HepG2 (cell line): ENCODE measurements around the gene VPS11. TPM values are rescaled to one million over a fixed set of nuclear protein-coding genes. Genes with fewer than 3 reads are reported as not detected.

ENCODE experiments used
- ATAC-seq: fragments of 200-7000 bp; cut with Tn5 transposase; 3 replicates; pipeline ENCODE4 v1.9.1; 2020; ENCODE audit warnings: mild to moderate bottlenecking, moderate library complexity
- BruUV-seq: library from RNA; stranded (reverse); fragments of 400-500 nt; replicated peaks from 2 replicates; lab custom pipeline; 2021; lab: Mats Ljungman, UMichigan
- CTCF ChIA-PET: fragments of 300-600 bp; formaldehyde crosslinking; extraction: SDS; loops from one replicate; lab custom pipeline; 2021; ENCODE audit warnings: low total read pairs, inconsistent platforms, low intra/inter-chr PET ratio; lab: Yijun Ruan, JAX
- POLR2A ChIA-PET: fragments of 350-600 bp; sonication (Branson Sonifier 250); formaldehyde crosslinking; loops from one replicate; lab custom pipeline; 2020; ENCODE audit warnings: antibody characterized with exemption, inconsistent platforms; lab: Yijun Ruan, JAX
- DNase-seq: peaks from one replicate; pipeline ENCODE4 v3.0.0-alpha.2; 2015; ENCODE audit warnings: low spot score
- FAIRE-seq: peaks from 3 replicates; lab custom pipeline; 2011; peaks lifted over from hg19 to GRCh38; lab: Jason Lieb, UNC
- H2AFZ ChIP-seq: one replicate; pipeline ENCODE4 v1.6.1; 2011; ENCODE audit warnings: low read length, inconsistent platforms
- H3K27ac ChIP-seq: fragments of 300-600 bp; 3 replicates; pipeline ENCODE4 v1.8.0; 2011; ENCODE audit warnings: mixed run types, mild to moderate bottlenecking, mixed read lengths, low read length, inconsistent platforms; ENCODE audit not compliant: insufficient read depth; ENCODE audit errors: extremely low read length
- H3K27me3 ChIP-seq, 2 experiments: fragments of 200-600 bp in 1 of 2; 2 replicates in 1 of 2; 3 replicates in 1 of 2; pipeline versions ENCODE4 v1.6.0 to v1.8.0; 2011; ENCODE audit warnings: low read length in 2 of 2, mild to moderate bottlenecking in 2 of 2, moderate library complexity in 2 of 2, inconsistent platforms in 1 of 2; ENCODE audit not compliant: insufficient read depth in 2 of 2, control insufficient read depth in 1 of 2
- H3K36me3 ChIP-seq, 2 experiments: fragments of 200-600 bp in 1 of 2; replicated peaks in 1 of 2; 2 replicates in 1 of 2; 3 replicates in 1 of 2; pipeline versions ENCODE4 v1.5.1 to v1.8.0; 2011; ENCODE audit warnings: low read length in 2 of 2, inconsistent platforms in 1 of 2; ENCODE audit not compliant: insufficient read depth in 2 of 2, control insufficient read depth in 1 of 2
- H3K4me1 ChIP-seq: 2 replicates; pipeline ENCODE4 v1.5.1; 2012; ENCODE audit warnings: low read length, inconsistent platforms; ENCODE audit not compliant: insufficient read depth
- H3K4me2 ChIP-seq: 2 replicates; pipeline ENCODE4 v1.6.0; 2011; ENCODE audit warnings: low read depth, low read length, inconsistent platforms
- H3K4me3 ChIP-seq, 3 experiments: fragments of 200-600 bp in 1 of 3; sonication (generic), shearing (Covaris generic) in 1 of 3; replicated peaks in 1 of 3; 2 replicates each; pipeline ENCODE4 v1.5.1; 2011 to 2016; ENCODE audit warnings: low read length in 3 of 3, inconsistent platforms in 2 of 3, low read depth in 2 of 3, mild to moderate bottlenecking in 2 of 3, control low read depth in 1 of 3, mixed read lengths in 1 of 3; ENCODE audit not compliant: insufficient read depth in 1 of 3
- H3K79me2 ChIP-seq: one replicate; pipeline ENCODE4 v1.6.1; 2011; ENCODE audit warnings: low read length, inconsistent platforms; ENCODE audit not compliant: insufficient read depth
- H3K9ac ChIP-seq: 2 replicates; pipeline ENCODE4 v1.6.0; 2011; ENCODE audit warnings: mild to moderate bottlenecking, low read depth, low read length, inconsistent platforms; ENCODE audit not compliant: insufficient read depth
- H3K9me3 ChIP-seq: 2 replicates; pipeline ENCODE4 v1.5.1; 2012; ENCODE audit warnings: mild to moderate bottlenecking, low read length
- H4K20me1 ChIP-seq: 2 replicates; pipeline ENCODE4 v1.6.0; 2011; ENCODE audit warnings: inconsistent platforms, mild to moderate bottlenecking, low read length, moderate library complexity; ENCODE audit not compliant: insufficient read depth
- MAFF ChIP-seq: IDR thresholded peaks from 2 replicates; pipeline ENCODE4 v1.6.1; 2011; ENCODE audit warnings: low read depth, low read length, improper control_type of control experiment
- SMAD1 ChIP-seq: sonication (generic); formaldehyde crosslinking; IDR thresholded peaks from 2 replicates; pipeline ENCODE4 v1.4.0; 2020; ENCODE audit warnings: missing genetic modification reagents, low read depth, mild to moderate bottlenecking, borderline replicate concordance
- SRY ChIP-seq: sonication (generic); formaldehyde crosslinking; IDR thresholded peaks from 2 replicates; pipeline ENCODE4 v1.8.0; 2022; ENCODE audit warnings: mild to moderate bottlenecking, missing genetic modification reagents
- TCF12 ChIP-seq, 2 experiments: fragments of 450-650 bp in 1 of 2; sonication (generic) in 1 of 2; formaldehyde crosslinking in 1 of 2; IDR thresholded peaks; 2 replicates each; pipeline versions ENCODE4 v1.6.1 to v1.8.0; 2017 to 2022; ENCODE audit warnings: antibody characterized with exemption in 1 of 2, mild to moderate bottlenecking in 1 of 2, missing genetic modification reagents in 1 of 2, moderate library complexity in 1 of 2
- ZNF318 ChIP-seq: sonication (generic); formaldehyde crosslinking; IDR thresholded peaks from 2 replicates; pipeline ENCODE4 v1.4.0; 2020; ENCODE audit warnings: mild to moderate bottlenecking, missing genetic modification reagents
- ZNF335 ChIP-seq: sonication (generic); formaldehyde crosslinking; IDR thresholded peaks from 2 replicates; pipeline ENCODE4 v1.4.0; 2020; ENCODE audit warnings: missing genetic modification reagents
- WGBS: methylation state at CpG from one replicate; pipeline ENCODE4 v1.1.6; 2017; ENCODE audit warnings: low lambda C conversion rate; 5-methylcytosine and 5-hydroxymethylcytosine counted together
- in situ Hi-C: cut with HindIII; loops from 2 replicates; pipeline ENCODE4 v1.10.0; 2017; ENCODE audit warnings: low pct_unique_long_range_greater_than_20kb; ENCODE audit not compliant: extremely low pct_ligation_motif_present
- intact Hi-C: fragments of 100-400 bp; cut with micrococcal nuclease; formaldehyde crosslinking; loops from one replicate; pipeline ENCODE4 v1.10.0; 2022; ENCODE audit not compliant: unreplicated experiment
- polyA plus RNA-seq, 8 experiments: library from polyadenylated mRNA; depleted of rRNA in 3 of 8; stranded (reverse) in 7 of 8; unstranded in 1 of 8; fragments of >200 nt; fragmentation: Illumina TruSeq in 4 of 8; extraction: Trizol in 4 of 8; gene quantifications; 2 replicates each; pipeline versions ENCODE4 v1.2.1 to v1.2.3, GENCODE V29; 2011 to 2016; ENCODE audit warnings: low read depth in 4 of 8, missing spikeins in 1 of 8, mixed read lengths in 1 of 8; ENCODE audit not compliant: insufficient read depth in 1 of 8
- total RNA-seq, 5 experiments: library from RNA; depleted of rRNA; stranded (reverse); fragments of >200 nt; fragmentation: Illumina TruSeq; extraction: Trizol; gene quantifications; 2 replicates each; pipeline ENCODE4 v1.2.3, GENCODE V29; 2016; ENCODE audit warnings: low read depth in 1 of 5

Gene VPS11
- total and polyA plus RNA-seq, 2 of the 13 experiments (the other 11 are each of a cell fraction or from before 2014, with no cell fraction given), result 13.7 to 21.6 TPM

GRCh38 chr11:119044708-119045107 lies 22.9 kb upstream of the VPS11 start:
- peaks cover 3% of the 10 kb centered on the region; the same call in 1 of the 2 replicates for H4K20me1 ChIP-seq
- no TSS peak for BruUV-seq
- CTCF ChIA-PET, result no interaction called here

More at GRCh38 chr11:119044708-119045107, 22.9 kb upstream of the VPS11 start:
- H3K79me2 ChIP-seq, result no peaks in the 10 kb centered on the region
- no peaks in the 10 kb centered on the region; a peak in 1 of 5 replicates for H3K27me3 ChIP-seq
- H3K4me3 ChIP-seq, result no peak overlapping the region
- FAIRE-seq (no peak), ATAC-seq (peak; percentile 26), DNase-seq (no peak)
- intact Hi-C loops (no loop called here), in situ Hi-C loops (no loop called here)
- no peak overlapping the region for H2AFZ ChIP-seq
- H3K36me3 ChIP-seq, result peaks cover 29 to 36% of the 10 kb centered on the region in 2 experiments
- H3K9ac ChIP-seq, result no peak overlapping the region
- peaks cover 9% of the 10 kb centered on the region; the same call in 1 of the 2 replicates for H3K4me1 ChIP-seq
- no peaks in the 10 kb centered on the region for H3K9me3 ChIP-seq
- no peak for TF ChIP-seq SMAD1 (CRISPR knock-in tag)
- TF ChIP-seq TCF12 (IDR thresholded peaks at IDR 0.05), result no peak
- no peak for TF ChIP-seq TCF12 (CRISPR knock-in tag; IDR thresholded peaks at IDR 0.05)
- TF ChIP-seq SRY (CRISPR knock-in tag), result no peak
- TF ChIP-seq MAFF, result no peak
- TF ChIP-seq ZNF335 (CRISPR knock-in tag), result no peak
- TF ChIP-seq ZNF318 (CRISPR knock-in tag), result no peak
- no peak overlapping the region for H3K27ac ChIP-seq
- POLR2A ChIA-PET, result interaction anchor here (1.2 to 2.4 kb wide), 2 partner anchors 23 to 26 kb away, joined by 7 to 8 read pairs; partner anchors contain the start of genes RPS25, TRAPPC4 and VPS11
- no peak overlapping the region for H3K4me2 ChIP-seq
- 83% methylated on average over 6 of the region's 6 CpGs for WGBS
